CD4-positive, CD25-positive, alpha-beta regulatory T cell (primary cell): ENCODE results near the gene TAF10. TPM values are rescaled to one million over a fixed set of nuclear protein-coding genes. Genes with fewer than 3 reads are reported as not detected.

Experiments
- ATAC-seq, 2 donors: fragments of 150-1000 bp; cut with Tn5 transposase; one replicate each; pipeline ENCODE4 v1.10.0; 2021; ENCODE audit warnings: low read depth in 2 of 2, moderate number of reproducible peaks in 2 of 2, moderate library complexity in 1 of 2
- DNase-seq, 3 donors: peaks; one replicate each; pipeline versions ENCODE4 v3.0.0 to v3.0.0-alpha.2; 2012 to 2022; ENCODE audit warnings: mixed read lengths in 1 of 3
- H3K27ac ChIP-seq: one replicate; pipeline ENCODE4 v1.7.0; 2013; ENCODE audit warnings: mild to moderate bottlenecking, low read length; ENCODE audit not compliant: insufficient read depth, poor library complexity, severe bottlenecking
- H3K27me3 ChIP-seq: one replicate; pipeline ENCODE4 v1.7.0; 2013; ENCODE audit warnings: low read length; ENCODE audit not compliant: control insufficient read depth, insufficient read depth
- H3K36me3 ChIP-seq: one replicate; pipeline ENCODE4 v1.7.0; 2013; ENCODE audit warnings: mild to moderate bottlenecking, low read length, moderate library complexity; ENCODE audit not compliant: control insufficient read depth, insufficient read depth
- H3K4me1 ChIP-seq: 2 replicates; pipeline ENCODE4 v1.7.0; 2013; ENCODE audit warnings: mild to moderate bottlenecking, low read length; ENCODE audit not compliant: insufficient read depth, control insufficient read depth, poor library complexity, severe bottlenecking
- H3K4me3 ChIP-seq: one replicate; pipeline ENCODE4 v1.7.0; 2013; ENCODE audit warnings: low read depth, mild to moderate bottlenecking, low read length, moderate library complexity
- H3K9me3 ChIP-seq, 2 experiments: 1 replicate in 1 of 2; 2 replicates in 1 of 2; pipeline ENCODE4 v1.7.0; 2013; ENCODE audit warnings: low read length in 2 of 2, mild to moderate bottlenecking in 1 of 2, moderate library complexity in 1 of 2; ENCODE audit not compliant: control insufficient read depth in 2 of 2
- H3K27ac Mint-ChIP-seq, 3 donors: one replicate each; pipeline ENCODE4 v1.8.0; 2020 to 2022; ENCODE audit warnings: mild to moderate bottlenecking in 3 of 3, mixed read lengths in 3 of 3, moderate library complexity in 2 of 3
- H3K27me3 Mint-ChIP-seq: one replicate; pipeline ENCODE4 v1.8.0; 2022; ENCODE audit warnings: mild to moderate bottlenecking, mixed read lengths
- H3K36me3 Mint-ChIP-seq: one replicate; pipeline ENCODE4 v1.8.0; 2020; ENCODE audit warnings: mixed read lengths
- H3K4me1 Mint-ChIP-seq, 4 donors: one replicate each; pipeline ENCODE4 v1.8.0; 2020 to 2022; ENCODE audit warnings: mixed read lengths in 4 of 4, mild to moderate bottlenecking in 1 of 4
- H3K4me3 Mint-ChIP-seq, 4 donors: one replicate each; pipeline ENCODE4 v1.8.0; 2020 to 2022; ENCODE audit warnings: mild to moderate bottlenecking in 4 of 4, mixed read lengths in 4 of 4, moderate library complexity in 3 of 4
- H3K9me3 Mint-ChIP-seq, 7 donors: one replicate each; pipeline ENCODE4 v1.8.0; 2020 to 2022; ENCODE audit warnings: mixed read lengths in 7 of 7, mild to moderate bottlenecking in 3 of 7, moderate library complexity in 2 of 7
- polyA plus RNA-seq, 4 donors: library from polyadenylated mRNA; unstranded; fragments of 300-500 nt; fragmentation: Illumina TruSeq; gene quantifications; one replicate each; pipeline ENCODE4 v1.2.3, GENCODE V29; 2021
- total RNA-seq: library from RNA; stranded (reverse); gene quantifications from one replicate; pipeline ENCODE4 v1.2.3, GENCODE V29; 2022

TAF10 gene
- total and polyA plus RNA-seq, 5 donors from 2014 or later = 125 to 386 (median 259) TPM

GRCh38 chr11:6576471-6577373 lies 35.3 kb downstream of the TAF10 start:
- no peak overlapping the region for H3K27ac Mint-ChIP-seq
- no peak for ATAC-seq

GRCh38 chr11:6574816-6575715 lies 37.0 kb downstream of the TAF10 start:
- Histone ChIP-seq H3K4me3 (no peak overlapping the region), H3K36me3 (peaks cover 5% of the 10 kb centered on the region), H3K27me3 (no peaks in the 10 kb centered on the region), H3K4me1 (no peaks in the 10 kb centered on the region), H3K9me3 (no peaks in the 10 kb centered on the region), H3K27ac (no peak overlapping the region)
- DNase-seq (no peak), ATAC-seq (no peak)
- Mint-ChIP-seq H3K36me3 (peaks cover 18% of the 10 kb centered on the region), H3K4me3 (no peak overlapping the region), H3K27ac (no peak overlapping the region), H3K9me3 (peaks cover 0 to under 1% (median 0%) of the 10 kb centered on the region in 7 donors), H3K4me1 (peaks cover 3 to 17% (median 9%) of the 10 kb centered on the region in 4 donors), H3K27me3 (no peaks in the 10 kb centered on the region)

More at GRCh38 chr11:6576471-6577373, 35.3 kb downstream of the TAF10 start:
- H3K9me3 ChIP-seq = no peaks in the 10 kb centered on the region
- peaks cover 20% of the 10 kb centered on the region for H3K36me3 Mint-ChIP-seq
- no peak overlapping the region for H3K4me3 ChIP-seq
- DNase-seq = no peak
- H3K27me3 Mint-ChIP-seq = no peaks in the 10 kb centered on the region
- peaks cover 3 to 17% (median 9%) of the 10 kb centered on the region in 4 donors for H3K4me1 Mint-ChIP-seq
- H3K9me3 Mint-ChIP-seq = peaks cover 0 to 1% (median 0%) of the 10 kb centered on the region in 7 donors
- H3K4me3 Mint-ChIP-seq = peak overlapping the region in 1 of 4 donors; percentile 61
- peaks cover 6% of the 10 kb centered on the region for H3K36me3 ChIP-seq
- no peaks in the 10 kb centered on the region for H3K27me3 ChIP-seq
- H3K27ac ChIP-seq = no peak overlapping the region
- no peaks in the 10 kb centered on the region for H3K4me1 ChIP-seq

- H3K4me1 ChIP-seq = no peaks in the 10 kb centered on the region
- H3K4me1 Mint-ChIP-seq = peaks cover 6 to 16% (median 12%) of the 10 kb centered on the region in 4 donors
- no peak overlapping the region for H3K4me3 Mint-ChIP-seq
- no peak overlapping the region for H3K27ac ChIP-seq
- peaks cover 29% of the 10 kb centered on the region for H3K36me3 Mint-ChIP-seq
- DNase-seq (no peak), ATAC-seq (no peak)
- no peaks in the 10 kb centered on the region for H3K27me3 ChIP-seq
- H3K36me3 ChIP-seq = peaks cover 4% of the 10 kb centered on the region
- H3K4me3 ChIP-seq = no peak overlapping the region
- no peaks in the 10 kb centered on the region for H3K27me3 Mint-ChIP-seq
- no peaks in the 10 kb centered on the region for H3K9me3 ChIP-seq
- peak overlapping the region in 1 of 3 donors; percentile 44 for H3K27ac Mint-ChIP-seq
- H3K9me3 Mint-ChIP-seq = no peaks in the 10 kb centered on the region
These were observed 39.8 kb downstream of the TAF10 start for GRCh38 chr11:6572215-6572614.

GRCh38 chr11:6571434-6572008 lies 40.5 kb downstream of the TAF10 start:
- H3K4me3 ChIP-seq = no peak overlapping the region
- Mint-ChIP-seq H3K36me3 (peaks cover 30% of the 10 kb centered on the region), H3K27ac (no peak overlapping the region), H3K9me3 (no peaks in the 10 kb centered on the region), H3K4me1 (peaks cover 6 to 13% (median 9%) of the 10 kb centered on the region in 4 donors), H3K27me3 (no peaks in the 10 kb centered on the region), H3K4me3 (no peak overlapping the region)
- no peak overlapping the region for H3K27ac ChIP-seq
- H3K9me3 ChIP-seq = no peaks in the 10 kb centered on the region
- ATAC-seq (no peak), DNase-seq (no peak)
- no peaks in the 10 kb centered on the region for H3K4me1 ChIP-seq
- H3K27me3 ChIP-seq = no peaks in the 10 kb centered on the region
- H3K36me3 ChIP-seq = no peaks in the 10 kb centered on the region

GRCh38 chr11:6570691-6571427 lies 41.2 kb downstream of the TAF10 start:
- H3K36me3 Mint-ChIP-seq = peaks cover 32% of the 10 kb centered on the region
- Histone ChIP-seq H3K4me3 (no peak overlapping the region), H3K27me3 (no peaks in the 10 kb centered on the region), H3K36me3 (no peaks in the 10 kb centered on the region), H3K27ac (no peak overlapping the region), H3K4me1 (no peaks in the 10 kb centered on the region), H3K9me3 (no peaks in the 10 kb centered on the region)
- H3K4me1 Mint-ChIP-seq = peaks cover 6 to 10% (median 7%) of the 10 kb centered on the region in 4 donors
- no peaks in the 10 kb centered on the region for H3K27me3 Mint-ChIP-seq
- ATAC-seq (no peak), DNase-seq (no peak)
- H3K9me3 Mint-ChIP-seq = no peaks in the 10 kb centered on the region
- no peak overlapping the region for H3K27ac Mint-ChIP-seq
- H3K4me3 Mint-ChIP-seq = no peak overlapping the region

- ATAC-seq (no peak), DNase-seq (no peak)
- Mint-ChIP-seq H3K4me3 (no peak overlapping the region), H3K36me3 (peaks cover 36% of the 10 kb centered on the region), H3K27me3 (no peaks in the 10 kb centered on the region), H3K4me1 (peaks cover 4 to 10% (median 6%) of the 10 kb centered on the region in 4 donors), H3K27ac (peak overlapping the region in 1 of 3 donors; percentile 62), H3K9me3 (no peaks in the 10 kb centered on the region)
- Histone ChIP-seq H3K27ac (no peak overlapping the region), H3K36me3 (no peaks in the 10 kb centered on the region), H3K27me3 (no peaks in the 10 kb centered on the region), H3K4me3 (no peak overlapping the region), H3K9me3 (no peaks in the 10 kb centered on the region), H3K4me1 (no peaks in the 10 kb centered on the region)
These were observed 42.3 kb downstream of the TAF10 start for GRCh38 chr11:6569706-6570105.
